GM18498 (cell line): ENCODE measurements around the gene CDC42EP1.
"Not testable (repeated sequence)": the region's sequence is repeated elsewhere in the genome, so short reads cannot be mapped to it uniquely, and the experiment has no call there.

Experiments
- ATAC-seq: cut with Tn5 transposase; IDR thresholded peaks from one replicate; pipeline ENCODE4 v1.9.1; 2021; ENCODE audit warnings: mild to moderate bottlenecking, moderate library complexity; ENCODE audit not compliant: unreplicated experiment

The CDC42EP1 gene

GRCh38 chr22:37609240-37610152 lies 49.2 kb downstream of the CDC42EP1 start:
- no peak for ATAC-seq

DNA sequence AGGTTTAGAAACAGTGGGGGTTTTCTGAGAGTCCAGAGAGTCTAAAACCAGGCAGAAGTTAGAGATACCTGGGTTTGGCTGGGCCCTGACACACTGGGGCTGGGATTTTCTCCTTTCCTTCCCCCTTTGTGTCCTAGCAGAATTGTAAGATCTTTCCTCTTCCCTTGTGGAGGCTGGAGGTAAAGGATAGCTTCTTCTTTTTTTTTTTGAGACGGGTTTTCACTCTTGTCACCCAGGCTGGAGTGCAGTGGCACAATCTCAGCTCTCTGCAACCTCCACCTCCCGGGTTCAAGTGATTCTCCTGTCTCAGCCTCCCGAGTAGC lies 49.8 kb downstream of the CDC42EP1 start:
- not testable (repeated sequence) for ATAC-seq

GRCh38 chr22:37610480-37611129 lies 50.3 kb downstream of the CDC42EP1 start:
- no peak for ATAC-seq

- no peak for ATAC-seq
Measured at GRCh38 chr22:37611207-37611606, 50.9 kb downstream of the CDC42EP1 start.

GRCh38 chr22:37616201-37617083 lies 56.2 kb downstream of the CDC42EP1 start:
- no peak for ATAC-seq

GRCh38 chr22:37617431-37617830 lies 57.2 kb downstream of the CDC42EP1 start:
- ATAC-seq = no peak

GRCh38 chr22:37618072-37618656 lies 57.9 kb downstream of the CDC42EP1 start:
- no peak for ATAC-seq

- ATAC-seq = no peak
Measured at GRCh38 chr22:37618674-37619073, 58.4 kb downstream of the CDC42EP1 start.
